K562 (cell line): Measurements from ENCODE around the gene SLC9B1.
"Not testable (repeated sequence)": the region's sequence is repeated elsewhere in the genome, so short reads cannot be mapped to it uniquely, and the experiment has no call there.

Experiments
- BRCA1 ChIP-seq, 2 experiments: fragments of 450-650 bp in 1 of 2; sonication (generic) in 1 of 2; formaldehyde crosslinking in 1 of 2; IDR thresholded peaks; 2 replicates each; pipeline versions ENCODE4 v1.5.0 to v1.6.1; 2017 to 2020; ENCODE audit warnings: mild to moderate bottlenecking in 1 of 2, missing genetic modification reagents in 1 of 2
- DACH1 ChIP-seq: fragments of 450-650 bp; IDR thresholded peaks from 2 replicates; pipeline ENCODE4 v1.6.1; 2018; ENCODE audit not compliant: partially characterized antibody
- MEF2A ChIP-seq: IDR thresholded peaks from 2 replicates; pipeline ENCODE4 v1.6.1; 2011; ENCODE audit warnings: low read depth, mild to moderate bottlenecking, low read length, moderate library complexity; ENCODE audit not compliant: control insufficient read depth
- NR2C2 ChIP-seq, 2 experiments: fragments of 200-800 bp in 1 of 2; sonication (Bioruptor generic) in 1 of 2; sonication (generic) in 1 of 2; formaldehyde crosslinking in 1 of 2; IDR thresholded peaks; 2 replicates each; pipeline versions ENCODE4 v1.6.1 to v1.8.0; 2016 to 2022; ENCODE audit warnings: mild to moderate bottlenecking in 1 of 2, missing compliant biosample characterization in 1 of 2, missing genetic modification characterization in 1 of 2, missing genetic modification reagents in 1 of 2
- RERE ChIP-seq: sonication (generic); formaldehyde crosslinking; IDR thresholded peaks from 2 replicates; pipeline ENCODE4 v1.8.0; 2023; ENCODE audit warnings: missing genetic modification reagents, mild to moderate bottlenecking, borderline replicate concordance
- ZC3H4 ChIP-seq: sonication (generic); formaldehyde crosslinking; IDR thresholded peaks from 2 replicates; pipeline ENCODE4 v1.9.0; 2021; ENCODE audit warnings: missing genetic modification reagents, borderline replicate concordance
- ZNF224 ChIP-seq: sonication (generic); formaldehyde crosslinking; IDR thresholded peaks from 2 replicates; pipeline ENCODE4 v1.8.0; 2022; ENCODE audit warnings: mild to moderate bottlenecking, missing genetic modification reagents

GRCh38 chr4:102961813-102962212, 57.7 kb downstream of the SLC9B1 start:
- TF ChIP-seq ZNF224 (CRISPR knock-in tag); RERE (CRISPR knock-in tag); BRCA1 (IDR thresholded peaks at IDR 0.05); BRCA1 (CRISPR knock-in tag; IDR thresholded peaks at IDR 0.05); MEF2A; NR2C2 (CRISPR knock-in tag; IDR thresholded peaks at IDR 0.05); NR2C2 (tag; IDR thresholded peaks at IDR 0.05); ZC3H4 (CRISPR knock-in tag); DACH1: not testable (repeated sequence)
